PC-3 (cell line): ENCODE results near the gene CPHXL. TPM values are rescaled to one million over a fixed set of nuclear protein-coding genes. Genes with fewer than 3 reads are reported as not detected.
A peak's percentile ranks its signal among the peaks of the same experiment; 100 is the strongest.

ENCODE experiments used
- ATAC-seq: fragments of 200-7000 bp; cut with Tn5 transposase; 2 replicates; pipeline ENCODE4 v1.9.1; 2020; ENCODE audit warnings: mild to moderate bottlenecking, moderate library complexity
- BruUV-seq: library from RNA; stranded (reverse); fragments of 400-500 nt; replicated peaks from 2 replicates; lab custom pipeline; 2021; lab: Mats Ljungman, UMichigan
- CTCF ChIA-PET: fragments of 300-600 bp; sonication (Branson Sonifier 250); formaldehyde crosslinking; loops from one replicate; lab custom pipeline; 2022; ENCODE audit warnings: antibody characterized with exemption; lab: Charles Lee
- POLR2A ChIA-PET: fragments of 300-600 bp; sonication (Branson Sonifier 250); formaldehyde crosslinking; loops from one replicate; lab custom pipeline; 2022; ENCODE audit warnings: antibody characterized with exemption; ENCODE audit not compliant: unreplicated experiment; lab: Charles Lee
- DNase-seq: peaks from one replicate; pipeline ENCODE4 v3.0.0-alpha.2; 2015
- H2AFZ ChIP-seq: fragments of 300-600 bp; sonication (generic); 2 replicates; pipeline ENCODE4 v1.6.0; 2016; ENCODE audit warnings: antibody characterized with exemption, low read length
- H3F3A ChIP-seq: fragments of 300-600 bp; sonication (generic); one replicate; pipeline ENCODE4 v1.6.0; 2017; ENCODE audit warnings: antibody characterized with exemption, low read length, control low read depth, mild to moderate bottlenecking; ENCODE audit not compliant: unreplicated experiment
- H3K27ac ChIP-seq: fragments of 300-600 bp; sonication (generic); 2 replicates; pipeline ENCODE4 v1.5.1; 2016; ENCODE audit warnings: mild to moderate bottlenecking, low read length
- H3K27me3 ChIP-seq: fragments of 300-600 bp; sonication (generic); 2 replicates; pipeline ENCODE4 v1.6.1; 2016; ENCODE audit warnings: low read length, mixed read lengths
- H3K36me3 ChIP-seq: fragments of 300-600 bp; sonication (generic); 2 replicates; pipeline ENCODE4 v1.6.1; 2016; ENCODE audit warnings: low read depth, mixed run types, low read length, mixed read lengths
- H3K4me1 ChIP-seq: fragments of 300-600 bp; sonication (generic); 2 replicates; pipeline ENCODE4 v1.5.1; 2016; ENCODE audit warnings: low read length; ENCODE audit not compliant: insufficient read depth
- H3K4me2 ChIP-seq: fragments of 300-600 bp; sonication (generic); 2 replicates; pipeline ENCODE4 v1.6.0; 2016; ENCODE audit warnings: low read length
- H3K4me3 ChIP-seq: fragments of 300-600 bp; sonication (generic); 2 replicates; pipeline ENCODE4 v1.5.1; 2016; ENCODE audit warnings: mild to moderate bottlenecking, low read length, mixed read lengths
- H3K79me2 ChIP-seq: fragments of 300-600 bp; sonication (generic); 2 replicates; pipeline ENCODE4 v1.6.1; 2017; ENCODE audit warnings: low read length, mixed read lengths
- H3K9ac ChIP-seq: fragments of 300-600 bp; sonication (generic); 2 replicates; pipeline ENCODE4 v1.6.0; 2016; ENCODE audit warnings: mild to moderate bottlenecking, low read length
- H3K9me2 ChIP-seq: fragments of 300-600 bp; sonication (generic); replicated peaks from 2 replicates; pipeline ENCODE4 v1.6.1; 2016; ENCODE audit warnings: mixed run types, low read length, mixed read lengths
- H3K9me3 ChIP-seq: fragments of 300-600 bp; sonication (generic); 2 replicates; pipeline ENCODE4 v1.6.1; 2016; ENCODE audit warnings: low read length, mixed read lengths
- H4K20me1 ChIP-seq: fragments of 300-600 bp; sonication (generic); 2 replicates; pipeline ENCODE4 v1.6.1; 2016; ENCODE audit warnings: low read length, mixed read lengths
- CTCF ChIP-seq: fragments of 300-600 bp; sonication (generic); conservative IDR thresholded peaks from 2 replicates; pipeline ENCODE4 v1.5.1; 2017; ENCODE audit warnings: antibody characterized with exemption, low read depth, mild to moderate bottlenecking, low read length
- EZH2 ChIP-seq: fragments of 300-600 bp; sonication (generic); IDR thresholded peaks from one replicate; pipeline ENCODE4 v1.6.1; 2017; ENCODE audit warnings: antibody characterized with exemption, mild to moderate bottlenecking, low read length; ENCODE audit not compliant: unreplicated experiment
- EZH2phosphoT487 ChIP-seq: fragments of 300-600 bp; sonication (generic); IDR thresholded peaks from 2 replicates; pipeline ENCODE4 v1.6.1; 2018; ENCODE audit warnings: mild to moderate bottlenecking, antibody characterized with exemption, low read length, borderline replicate concordance
- intact Hi-C: fragments of 100-400 bp; cut with micrococcal nuclease; formaldehyde crosslinking; loops from 2 replicates; pipeline ENCODE4 v1.9.0; 2023
- total RNA-seq: library from RNA; depleted of rRNA; stranded (reverse); fragments of >200 nt; gene quantifications from 2 replicates; pipeline ENCODE4 v1.2.3, GENCODE V29; 2014

Gene CPHXL
- total RNA-seq, 1 experiment from 2014 or later, result not detected

GRCh38 chr16:75733305-75734211 lies 7.3 kb upstream of the CPHXL start:
- BruUV-seq, result no TSS peak
- ChIA-PET POLR2A (no interaction called here), CTCF (no interaction called here)
- H3K4me1 ChIP-seq, result no peaks in the 10 kb centered on the region
- no peak overlapping the region for H3K9ac ChIP-seq
- H3K4me3 ChIP-seq, result no peak overlapping the region
- no peaks in the 10 kb centered on the region for H3K79me2 ChIP-seq
- no peak overlapping the region for H3K4me2 ChIP-seq
- DNase-seq, result peak; percentile 3
- no peaks in the 10 kb centered on the region for H3K27me3 ChIP-seq
- H4K20me1 ChIP-seq, result no peaks in the 10 kb centered on the region
- TF ChIP-seq CTCF (no peak), EZH2 (no peak), EZH2phosphoT487 (no peak)
- H3K9me2 ChIP-seq, result no peaks in the 10 kb centered on the region
- ATAC-seq, result no peak
- no peaks in the 10 kb centered on the region for H3F3A ChIP-seq
- intact Hi-C loops, result no loop called here
- no peaks in the 10 kb centered on the region for H3K36me3 ChIP-seq
- H2AFZ ChIP-seq, result no peak overlapping the region
- no peak overlapping the region for H3K27ac ChIP-seq
- H3K9me3 ChIP-seq, result no peaks in the 10 kb centered on the region

DNA sequence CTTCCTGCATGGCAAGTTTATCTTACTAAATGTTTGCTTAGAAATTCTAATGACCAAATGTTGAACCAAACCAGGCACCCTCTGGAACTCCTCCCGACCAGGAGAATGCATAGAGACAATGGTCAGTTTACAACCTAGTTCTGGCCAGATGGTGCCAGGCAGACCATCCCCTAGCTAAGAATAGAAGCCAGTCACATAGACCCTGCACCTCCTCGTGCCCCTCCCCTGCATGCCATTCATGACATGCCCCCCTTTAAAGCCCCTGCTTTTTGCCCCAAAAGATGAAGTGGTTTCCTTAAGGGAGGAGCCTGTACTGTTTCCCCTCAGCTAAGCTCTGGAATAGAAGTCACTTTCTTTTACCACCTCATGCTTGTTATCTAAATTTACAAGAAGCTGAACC lies 6.6 kb upstream of the CPHXL start:
- no peak overlapping the region for H3K4me2 ChIP-seq
- no peak for TF ChIP-seq EZH2phosphoT487
- no peaks in the 10 kb centered on the region for H4K20me1 ChIP-seq
- ATAC-seq (no peak), DNase-seq (no peak)
- no peaks in the 10 kb centered on the region for H3K36me3 ChIP-seq
- H3K27me3 ChIP-seq, result no peaks in the 10 kb centered on the region
- no peak overlapping the region for H3K27ac ChIP-seq
- H3K9me2 ChIP-seq, result no peaks in the 10 kb centered on the region
- no peaks in the 10 kb centered on the region for H3K4me1 ChIP-seq
- POLR2A ChIA-PET, result no interaction called here
- no peak overlapping the region for H2AFZ ChIP-seq
- CTCF ChIA-PET, result no interaction called here
- intact Hi-C loops, result no loop called here
- BruUV-seq, result no TSS peak
- no peaks in the 10 kb centered on the region for H3F3A ChIP-seq
- H3K4me3 ChIP-seq, result no peak overlapping the region
- H3K9ac ChIP-seq, result no peak overlapping the region
- H3K79me2 ChIP-seq, result no peaks in the 10 kb centered on the region
- H3K9me3 ChIP-seq, result no peaks in the 10 kb centered on the region

DNA sequence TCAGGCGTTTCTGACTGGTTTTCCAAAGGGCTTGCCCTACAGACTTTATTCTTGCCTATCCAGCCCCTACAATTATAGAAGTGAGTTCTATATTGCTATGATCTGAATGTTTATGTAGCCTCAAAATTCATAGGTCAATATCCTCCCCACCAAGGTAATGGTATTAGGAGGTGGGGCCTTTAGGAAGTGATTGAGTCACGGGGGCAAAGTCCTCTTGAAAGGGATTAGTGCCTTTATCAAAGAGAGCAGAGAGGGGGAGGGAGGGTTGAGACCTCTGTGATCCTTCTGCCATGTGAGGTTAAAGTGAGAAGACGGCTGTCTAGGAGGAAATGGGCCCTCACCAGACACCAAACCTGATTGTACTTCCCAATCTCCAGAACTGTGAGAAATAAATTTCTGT lies 931 bp upstream of the CPHXL start:
- no peaks in the 10 kb centered on the region for H3K79me2 ChIP-seq
- ChIA-PET CTCF (no interaction called here), POLR2A (no interaction called here)
- H3F3A ChIP-seq, result no peaks in the 10 kb centered on the region
- no peak overlapping the region for H3K27ac ChIP-seq
- no peak overlapping the region for H3K4me2 ChIP-seq
- DNase-seq (no peak), ATAC-seq (no peak)
- no peak overlapping the region for H3K9ac ChIP-seq
- no peak overlapping the region for H2AFZ ChIP-seq
- H3K36me3 ChIP-seq, result no peaks in the 10 kb centered on the region
- no peaks in the 10 kb centered on the region for H3K9me2 ChIP-seq
- no peaks in the 10 kb centered on the region for H3K9me3 ChIP-seq
- no peaks in the 10 kb centered on the region for H3K27me3 ChIP-seq
- H3K4me3 ChIP-seq, result no peak overlapping the region
- no peaks in the 10 kb centered on the region for H3K4me1 ChIP-seq
- no peak for TF ChIP-seq EZH2phosphoT487
- TF ChIP-seq CTCF, result no peak
- TF ChIP-seq EZH2, result no peak
- BruUV-seq, result no TSS peak
- intact Hi-C loops, result no loop called here
- no peaks in the 10 kb centered on the region for H4K20me1 ChIP-seq
